LNCaP clone FGC (cell line): Measurements from ENCODE around the gene FEN1.

Source experiments
- DNase-seq: peaks from one replicate; pipeline ENCODE4 v3.0.0-alpha.2; 2011; ENCODE audit warnings: low read depth
- H3K4me3 ChIP-seq: 2 replicates; pipeline ENCODE4 v1.5.1; 2011; ENCODE audit warnings: mild to moderate bottlenecking, low read depth, low read length, control low read depth
- TF ChIP-seq, protein P1 (sequence below): IDR thresholded peaks from 2 replicates; pipeline ENCODE4 v1.5.1; 2012; ENCODE audit warnings: mild to moderate bottlenecking; ENCODE audit not compliant: control insufficient read depth, insufficient read depth; ENCODE audit errors: extremely low read depth

The FEN1 gene

DNA sequence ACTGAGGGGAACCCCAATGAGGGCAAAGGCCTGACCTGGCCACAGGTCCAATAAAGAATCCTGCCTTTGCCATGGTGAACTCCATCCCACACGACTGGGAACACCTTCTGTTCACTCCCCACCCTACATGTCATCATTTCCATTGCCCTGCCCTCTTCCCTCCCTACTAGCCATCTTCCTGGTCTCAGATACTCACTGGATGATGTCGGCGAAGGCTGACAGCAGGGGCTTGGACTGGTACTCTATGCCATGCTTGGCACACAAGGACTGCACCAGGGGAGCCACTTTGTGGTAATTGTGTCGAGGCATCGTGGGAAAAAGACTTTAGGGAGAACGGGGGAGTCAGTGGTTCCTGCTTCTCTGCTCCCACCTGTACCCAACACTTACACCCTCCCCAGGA, 9.9 kb downstream of the FEN1 start:
- TF ChIP-seq, protein P1, sequence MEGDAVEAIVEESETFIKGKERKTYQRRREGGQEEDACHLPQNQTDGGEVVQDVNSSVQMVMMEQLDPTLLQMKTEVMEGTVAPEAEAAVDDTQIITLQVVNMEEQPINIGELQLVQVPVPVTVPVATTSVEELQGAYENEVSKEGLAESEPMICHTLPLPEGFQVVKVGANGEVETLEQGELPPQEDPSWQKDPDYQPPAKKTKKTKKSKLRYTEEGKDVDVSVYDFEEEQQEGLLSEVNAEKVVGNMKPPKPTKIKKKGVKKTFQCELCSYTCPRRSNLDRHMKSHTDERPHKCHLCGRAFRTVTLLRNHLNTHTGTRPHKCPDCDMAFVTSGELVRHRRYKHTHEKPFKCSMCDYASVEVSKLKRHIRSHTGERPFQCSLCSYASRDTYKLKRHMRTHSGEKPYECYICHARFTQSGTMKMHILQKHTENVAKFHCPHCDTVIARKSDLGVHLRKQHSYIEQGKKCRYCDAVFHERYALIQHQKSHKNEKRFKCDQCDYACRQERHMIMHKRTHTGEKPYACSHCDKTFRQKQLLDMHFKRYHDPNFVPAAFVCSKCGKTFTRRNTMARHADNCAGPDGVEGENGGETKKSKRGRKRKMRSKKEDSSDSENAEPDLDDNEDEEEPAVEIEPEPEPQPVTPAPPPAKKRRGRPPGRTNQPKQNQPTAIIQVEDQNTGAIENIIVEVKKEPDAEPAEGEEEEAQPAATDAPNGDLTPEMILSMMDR, result no peak
- DNase-seq, result no peak
- no peak overlapping the region for H3K4me3 ChIP-seq

DNA sequence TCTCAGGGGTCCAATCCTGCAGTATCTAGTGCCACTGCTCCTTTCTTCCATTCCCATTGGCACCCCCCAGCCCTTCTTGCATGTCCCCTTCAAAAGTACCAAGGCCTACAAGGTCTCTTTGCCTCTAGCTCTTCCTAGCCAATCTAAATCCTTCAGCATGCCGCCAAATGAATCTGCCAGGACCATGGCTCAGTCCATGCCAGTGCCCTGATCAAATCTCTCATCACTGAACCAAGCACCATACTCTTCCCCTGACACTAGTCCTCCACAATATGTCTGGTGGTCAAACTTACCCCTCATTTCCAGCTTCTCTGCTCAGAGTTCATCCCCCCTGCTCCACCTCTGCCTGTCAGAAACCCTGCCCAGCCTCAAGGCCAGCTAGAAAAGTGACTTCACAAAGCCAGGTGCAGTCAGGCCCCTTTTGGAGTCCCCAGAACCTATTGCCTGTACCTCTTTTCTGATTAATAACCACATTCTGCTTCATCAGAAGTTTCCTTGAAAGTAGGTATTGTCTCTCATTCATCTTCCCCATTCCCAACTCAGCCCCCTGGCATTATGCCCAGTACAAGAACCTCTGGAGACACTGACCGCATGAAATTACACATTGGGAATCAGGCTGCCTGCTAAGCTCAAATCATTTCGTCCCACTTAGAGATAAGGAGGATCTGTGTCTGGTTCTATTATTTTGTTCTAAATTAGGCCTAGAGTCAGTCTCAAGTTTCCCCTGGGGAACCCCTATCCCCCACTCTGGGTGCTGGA, 11.4 kb downstream of the FEN1 start:
- TF ChIP-seq, protein P1, result no peak
- no peak for DNase-seq

DNA sequence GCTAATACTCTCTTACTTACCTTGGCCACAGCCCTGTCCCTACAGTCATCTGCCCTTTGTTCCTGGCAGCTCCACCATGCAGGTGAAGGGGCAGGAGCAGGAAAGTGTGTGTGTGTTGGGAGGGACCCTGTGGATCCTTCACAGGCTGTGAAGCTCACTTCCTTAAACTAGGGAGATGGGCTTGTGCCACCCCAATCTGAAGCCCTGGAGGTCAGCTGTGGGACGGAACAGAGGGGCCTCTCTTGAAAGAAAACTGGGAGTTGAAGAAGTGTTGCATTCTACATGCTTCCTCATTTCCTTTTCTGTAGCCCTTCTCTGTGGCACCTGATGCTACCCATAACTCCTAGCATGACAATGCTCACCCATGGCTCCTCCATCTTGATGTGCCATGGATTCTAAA, 12.4 kb downstream of the FEN1 start:
- TF ChIP-seq, protein P1, result no peak
- no peak overlapping the region for H3K4me3 ChIP-seq
- DNase-seq, result no peak

More for the DNA sequence above, 11.4 kb downstream of the FEN1 start:
- H3K4me3 ChIP-seq, result no peak overlapping the region

DNA sequence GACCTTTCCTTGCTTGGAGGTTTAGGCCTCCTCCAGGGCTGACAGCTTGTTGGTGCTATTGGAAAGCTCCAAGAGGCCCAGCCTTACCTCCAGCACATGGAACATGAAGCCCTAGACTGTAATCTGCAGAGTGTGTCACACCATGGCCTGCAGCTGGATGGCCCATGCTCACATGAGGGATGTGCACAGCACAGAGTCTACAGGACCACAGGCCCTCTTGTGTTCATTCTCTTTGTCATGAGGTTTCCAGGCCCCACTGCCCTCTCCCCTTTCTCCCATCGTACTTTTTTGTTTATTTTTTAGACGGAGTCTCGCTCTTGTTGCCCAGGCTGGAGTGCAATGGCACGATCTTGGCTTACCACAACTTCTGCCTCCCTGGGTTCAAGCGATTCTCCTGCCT, 14.1 kb downstream of the FEN1 start:
- TF ChIP-seq, protein P1, result no peak
- H3K4me3 ChIP-seq, result no peak overlapping the region
- DNase-seq, result no peak

DNA sequence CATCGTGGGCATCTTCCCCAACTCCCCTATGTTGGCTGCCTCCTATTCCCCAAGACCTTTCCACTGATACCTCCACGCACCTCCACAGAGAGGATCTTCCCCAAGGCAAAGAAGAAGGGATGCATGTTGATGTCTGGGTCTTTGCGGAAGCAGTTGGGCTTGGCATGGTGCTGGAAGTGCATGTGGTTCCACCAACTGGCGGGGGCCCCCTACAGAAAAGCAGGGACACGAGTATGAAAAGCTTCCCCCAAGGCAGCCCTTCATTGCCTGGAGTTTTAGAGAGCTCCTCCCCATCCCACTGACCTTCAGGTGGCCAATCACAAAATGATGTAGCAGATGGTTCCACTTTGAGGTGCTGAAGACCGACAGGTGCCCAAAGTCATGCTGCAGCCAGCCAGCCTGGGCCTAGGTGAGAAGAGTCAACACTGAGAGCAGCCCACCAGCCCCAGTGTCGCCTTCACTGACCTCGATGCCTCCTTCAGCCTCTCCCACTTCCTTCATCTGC, 18.0 kb downstream of the FEN1 start:
- H3K4me3 ChIP-seq, result no peak overlapping the region
- TF ChIP-seq, protein P1, result no peak
- no peak for DNase-seq

DNA sequence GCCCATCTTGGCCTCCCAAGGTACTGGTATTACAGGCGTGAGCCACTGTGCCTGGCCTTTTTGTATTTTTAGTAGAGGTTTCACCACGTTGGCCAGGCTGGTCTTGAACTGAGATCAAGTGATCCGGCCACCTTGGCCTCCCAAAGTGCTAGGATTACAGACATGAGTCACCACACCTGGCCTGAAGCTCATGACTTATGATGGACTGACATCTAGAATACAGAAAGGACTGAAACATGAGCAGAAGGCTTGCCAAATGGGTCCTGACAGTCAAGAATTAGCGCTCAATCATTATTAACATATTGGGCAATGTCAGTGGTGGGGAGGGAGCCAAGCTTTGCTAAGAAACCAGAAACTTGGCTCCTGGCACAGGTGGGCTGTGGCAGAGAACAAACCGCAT, 19.1 kb downstream of the FEN1 start:
- no peak for DNase-seq
- TF ChIP-seq, protein P1, result no peak
- H3K4me3 ChIP-seq, result no peak overlapping the region
